Duodenal mucosa (tissue), 2 donors: ENCODE measurements around the gene HEXIM2.

ENCODE experiments used
- H3K27ac ChIP-seq: one replicate; pipeline ENCODE4 v1.7.0; 2013; ENCODE audit warnings: low read depth, low read length
- H3K27me3 ChIP-seq, 2 donors: one replicate each; pipeline ENCODE4 v1.7.0; 2013; ENCODE audit warnings: low read length in 2 of 2, control low read depth in 1 of 2; ENCODE audit not compliant: insufficient read depth in 2 of 2, control insufficient read depth in 1 of 2
- H3K36me3 ChIP-seq, 2 donors: one replicate each; pipeline ENCODE4 v1.7.0; 2013; ENCODE audit warnings: low read length in 2 of 2, control low read depth in 1 of 2; ENCODE audit not compliant: insufficient read depth in 2 of 2, control insufficient read depth in 1 of 2
- H3K4me1 ChIP-seq, 2 donors: one replicate each; pipeline ENCODE4 v1.7.0; 2013; ENCODE audit warnings: low read length in 2 of 2, control low read depth in 1 of 2; ENCODE audit not compliant: insufficient read depth in 2 of 2, control insufficient read depth in 1 of 2
- H3K4me3 ChIP-seq, 2 donors: one replicate each; pipeline ENCODE4 v1.7.0; 2013; ENCODE audit warnings: low read length in 2 of 2, low read depth in 1 of 2
- H3K9ac ChIP-seq, 2 donors: one replicate each; pipeline ENCODE4 v1.7.0; 2013; ENCODE audit warnings: low read length in 2 of 2, low read depth in 1 of 2
- H3K9me3 ChIP-seq, 2 donors: one replicate each; pipeline ENCODE4 v1.7.0; 2013; ENCODE audit warnings: low read length in 2 of 2, control low read depth in 1 of 2; ENCODE audit not compliant: control insufficient read depth in 1 of 2

The HEXIM2 gene

DNA sequence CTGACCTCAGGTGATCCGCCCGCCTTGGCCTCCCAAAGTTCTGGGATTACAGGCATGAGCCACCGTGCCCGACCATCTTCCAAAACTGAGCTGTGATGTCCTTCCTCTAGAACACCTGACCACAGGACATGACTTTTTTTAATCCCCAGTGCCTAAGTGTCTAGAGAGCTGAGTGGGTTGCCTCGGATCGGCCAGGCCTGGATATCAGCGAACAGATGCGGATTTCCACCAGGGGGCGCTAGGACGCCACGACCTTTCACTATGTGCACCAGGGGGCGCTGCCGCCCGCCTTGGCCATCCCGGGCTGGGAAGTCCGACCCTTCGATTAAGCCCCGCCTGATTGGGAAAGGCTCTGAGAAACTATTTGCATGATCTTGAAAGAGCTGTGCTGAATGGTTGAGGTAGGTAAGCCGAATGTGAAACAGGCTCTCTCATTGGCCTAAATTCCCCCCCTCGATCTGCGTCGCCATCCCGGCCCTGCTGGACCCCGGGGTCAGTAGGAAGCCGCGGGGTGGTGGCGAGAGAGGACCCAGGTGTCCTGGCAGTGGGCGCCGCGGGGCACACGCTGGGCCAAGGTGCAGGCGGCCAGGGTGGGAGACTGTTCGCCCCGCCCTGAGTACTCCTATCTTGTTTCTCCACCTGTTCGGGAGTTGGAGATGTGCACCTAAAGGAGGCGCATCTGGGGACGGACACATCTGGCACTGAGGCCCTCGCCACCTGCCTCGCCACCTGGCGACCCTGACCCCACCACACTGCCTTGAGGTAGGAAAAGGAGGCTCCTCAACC lies 26.3 kb upstream of the HEXIM2 start, which contains the start of gene ACBD4:
ACBD4 (plus strand) TSS at position 496 of the 786 bp plus-strand sequence. CDS start 458 bp downstream, outside the sequence.
- peaks cover 43 to 47% of the 10 kb centered on the region in 2 donors for H3K4me1 ChIP-seq
- no peaks in the 10 kb centered on the region for H3K9me3 ChIP-seq
- H3K27me3 ChIP-seq = no peaks in the 10 kb centered on the region
- H3K9ac ChIP-seq = peak within 1 kb of the TSS; percentile 86 to 97
- H3K4me3 ChIP-seq = peak within 1 kb of the TSS; percentile 88 to 91
- H3K36me3 ChIP-seq = peaks cover 0 to 9% of the 10 kb centered on the region in 2 donors
- H3K27ac ChIP-seq = peak within 1 kb of the TSS; percentile 68

DNA sequence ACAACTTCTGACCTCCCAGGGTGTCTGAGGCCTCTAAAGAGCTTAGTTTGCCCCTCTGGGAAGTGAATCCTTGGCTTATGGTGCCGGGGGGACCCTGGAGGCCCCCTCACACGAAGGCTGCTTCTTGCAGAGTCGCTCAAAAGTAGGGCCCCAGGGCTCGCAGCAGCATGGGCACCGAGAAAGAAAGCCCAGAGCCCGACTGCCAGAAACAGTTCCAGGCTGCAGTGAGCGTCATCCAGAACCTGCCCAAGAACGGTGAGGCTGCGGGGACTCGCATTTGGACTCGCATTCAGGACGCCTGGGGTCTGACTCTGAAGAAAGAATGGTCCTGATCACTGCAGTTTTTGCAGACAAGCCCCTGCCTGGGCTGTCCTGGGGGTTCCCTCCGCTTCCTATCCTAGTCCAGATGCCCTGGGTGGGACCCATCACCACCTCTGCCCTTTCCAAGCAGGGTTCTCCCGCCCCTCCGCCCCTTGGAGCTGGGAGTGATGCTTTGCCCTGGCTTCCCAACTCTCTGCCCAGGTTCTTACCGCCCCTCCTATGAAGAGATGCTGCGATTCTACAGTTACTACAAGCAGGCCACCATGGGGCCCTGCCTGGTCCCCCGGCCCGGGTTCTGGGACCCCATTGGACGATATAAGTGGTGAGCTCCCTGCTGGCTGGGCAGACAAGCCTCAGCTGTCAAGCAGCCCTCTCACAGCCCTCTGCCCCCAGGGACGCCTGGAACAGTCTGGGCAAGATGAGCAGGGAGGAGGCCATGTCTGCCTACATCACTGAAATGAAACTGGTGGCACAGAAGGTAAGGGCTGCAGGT lies 25.5 kb upstream of the HEXIM2 start:
- Histone ChIP-seq H3K27ac (peak overlapping the region; percentile 68), H3K4me3 (peak overlapping the region; percentile 88 to 91), H3K9me3 (no peaks in the 10 kb centered on the region), H3K9ac (peak overlapping the region; percentile 86 to 97), H3K27me3 (no peaks in the 10 kb centered on the region), H3K36me3 (peaks cover 0 to 9% of the 10 kb centered on the region in 2 donors), H3K4me1 (peaks cover 37 to 40% of the 10 kb centered on the region in 2 donors)

DNA sequence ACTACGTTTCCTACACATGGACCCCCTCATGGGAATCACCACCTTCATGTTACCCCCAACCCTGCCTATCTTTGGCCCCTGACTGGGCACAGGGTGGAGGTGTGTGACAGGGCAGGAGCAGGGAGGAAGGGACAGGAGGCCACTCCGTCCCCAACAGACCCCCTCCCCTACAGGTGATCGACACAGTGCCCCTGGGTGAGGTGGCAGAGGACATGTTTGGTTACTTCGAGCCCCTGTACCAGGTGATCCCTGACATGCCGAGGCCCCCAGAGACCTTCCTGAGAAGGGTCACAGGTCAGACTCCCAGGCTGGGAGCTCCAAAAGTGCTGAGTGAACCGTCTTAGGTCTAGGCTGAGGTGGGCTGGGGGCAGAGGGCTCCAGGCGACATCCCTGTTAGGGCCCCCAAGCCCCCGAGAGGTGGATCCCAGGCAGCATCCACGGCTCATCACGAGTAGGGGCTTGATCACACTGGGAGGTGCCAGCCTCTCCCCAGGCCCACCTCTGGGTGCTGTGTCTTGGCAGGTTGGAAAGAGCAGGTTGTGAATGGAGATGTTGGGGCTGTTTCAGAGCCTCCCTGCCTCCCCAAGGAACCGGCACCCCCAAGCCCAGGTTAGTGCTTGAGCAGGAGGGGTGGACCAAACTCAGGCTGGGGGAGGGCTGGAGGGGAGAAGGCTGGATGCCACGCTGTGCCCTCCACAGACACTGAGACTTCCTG lies 24.7 kb upstream of the HEXIM2 start:
- Histone ChIP-seq H3K4me3 (peak overlapping the region; percentile 88 to 91), H3K9ac (peak overlapping the region; percentile 63 to 86)

DNA sequence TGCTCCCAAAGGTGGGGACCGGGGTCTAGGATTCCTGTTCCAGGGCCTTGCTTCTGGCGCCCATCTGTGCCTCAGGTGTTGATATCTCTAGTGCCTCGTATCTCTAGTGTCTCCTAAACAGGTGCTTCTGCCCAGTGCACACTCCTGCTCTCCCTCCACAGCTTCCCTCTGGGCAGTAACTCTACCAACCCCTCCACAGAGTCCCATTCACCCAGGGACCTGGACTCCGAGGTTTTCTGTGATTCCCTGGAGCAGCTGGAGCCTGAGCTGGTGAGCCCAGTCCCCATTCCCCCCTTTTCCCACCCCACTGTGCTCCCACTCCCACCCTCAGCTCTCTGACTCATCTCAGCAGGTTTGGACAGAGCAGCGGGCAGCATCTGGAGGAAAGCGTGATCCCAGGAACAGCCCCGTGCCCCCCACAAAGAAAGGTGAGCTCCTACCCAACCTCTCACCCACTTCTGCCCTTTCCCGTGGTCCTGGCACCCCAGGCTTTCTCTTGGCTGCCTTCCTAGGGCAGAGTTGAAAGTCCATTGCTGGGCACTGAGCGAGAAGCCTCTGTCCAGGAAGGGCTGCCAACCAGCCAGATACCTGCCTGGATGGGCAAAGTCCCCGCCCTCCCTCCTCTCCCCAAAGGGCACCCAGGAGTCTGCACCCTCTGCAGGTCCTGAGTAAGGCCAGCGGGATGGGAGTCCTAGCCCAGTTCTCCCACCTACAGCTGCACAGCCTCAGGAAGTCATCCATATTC lies 23.9 kb upstream of the HEXIM2 start:
- Histone ChIP-seq H3K4me1 (peaks cover 29% of the 10 kb centered on the region in 2 donors), H3K4me3 (peak overlapping the region; percentile 43 to 91), H3K9ac (peak overlapping the region; percentile 58 to 86), H3K27ac (peak overlapping the region; percentile 78), H3K27me3 (no peaks in the 10 kb centered on the region), H3K9me3 (no peaks in the 10 kb centered on the region), H3K36me3 (peaks cover 0 to 9% of the 10 kb centered on the region in 2 donors)

More for the DNA sequence above, 24.7 kb upstream of the HEXIM2 start:
- peak overlapping the region; percentile 23 for H3K27ac ChIP-seq
- H3K27me3 ChIP-seq = no peaks in the 10 kb centered on the region
- H3K9me3 ChIP-seq = no peaks in the 10 kb centered on the region
- H3K4me1 ChIP-seq = peaks cover 29 to 32% of the 10 kb centered on the region in 2 donors
- H3K36me3 ChIP-seq = peaks cover 0 to 9% of the 10 kb centered on the region in 2 donors

DNA sequence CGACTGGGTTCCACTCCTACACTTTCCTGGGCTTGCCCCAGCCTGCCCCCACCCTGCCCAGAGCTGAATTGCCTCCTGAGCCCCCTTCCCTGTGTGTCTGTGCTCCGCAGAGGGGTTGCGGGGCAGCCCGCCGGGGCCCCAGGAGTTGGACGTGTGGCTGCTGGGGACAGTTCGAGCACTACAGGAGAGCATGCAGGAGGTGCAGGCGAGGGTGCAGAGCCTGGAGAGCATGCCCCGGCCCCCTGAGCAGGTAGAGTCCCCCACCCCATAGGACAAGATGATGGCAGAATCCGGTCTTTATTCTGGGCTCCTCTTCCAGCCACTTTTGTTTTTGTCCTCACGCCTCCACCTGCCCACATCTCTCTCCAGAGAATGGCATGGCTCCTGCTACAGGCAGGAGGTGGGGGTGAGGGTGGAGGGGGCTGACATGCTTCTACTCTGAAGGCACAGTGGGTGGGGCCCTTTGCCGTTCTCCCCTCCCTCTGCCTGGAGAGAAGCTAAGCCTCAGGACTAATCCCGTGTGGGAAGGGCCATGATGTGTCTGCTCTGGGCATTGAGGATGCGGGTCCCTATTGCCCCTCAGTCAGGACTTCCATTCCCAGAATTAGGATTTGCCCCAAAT lies 22.7 kb upstream of the HEXIM2 start:
- Histone ChIP-seq H3K9me3 (no peaks in the 10 kb centered on the region), H3K4me1 (peaks cover 25 to 27% of the 10 kb centered on the region in 2 donors), H3K4me3 (no peak overlapping the region), H3K36me3 (peaks cover 0 to 9% of the 10 kb centered on the region in 2 donors), H3K9ac (no peak overlapping the region), H3K27me3 (no peaks in the 10 kb centered on the region), H3K27ac (no peak overlapping the region)

DNA sequence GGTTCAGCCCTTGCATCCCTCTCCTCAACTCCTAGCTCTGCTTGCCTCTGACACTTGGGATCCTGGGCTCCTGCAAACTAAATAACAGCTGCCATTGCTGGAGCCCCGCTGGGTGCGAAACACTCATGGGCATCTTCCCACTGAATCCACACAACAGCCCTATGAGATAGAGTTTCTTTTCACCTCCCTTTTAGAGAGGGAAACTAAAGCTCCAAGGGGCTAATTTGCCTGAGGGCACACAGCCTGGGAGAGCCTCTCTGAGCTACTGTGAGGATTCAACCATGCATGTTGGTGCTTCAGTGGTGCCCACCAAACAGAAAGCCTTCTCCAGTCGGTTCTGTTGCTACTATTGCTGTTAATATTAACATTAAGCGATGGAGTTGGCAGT lies 22.1 kb upstream of the HEXIM2 start:
- Histone ChIP-seq H3K36me3 (peaks cover 0 to 9% of the 10 kb centered on the region in 2 donors), H3K9ac (no peak overlapping the region), H3K9me3 (no peaks in the 10 kb centered on the region), H3K4me3 (no peak overlapping the region), H3K4me1 (peaks cover 25 to 28% of the 10 kb centered on the region in 2 donors), H3K27me3 (no peaks in the 10 kb centered on the region), H3K27ac (no peak overlapping the region)

DNA sequence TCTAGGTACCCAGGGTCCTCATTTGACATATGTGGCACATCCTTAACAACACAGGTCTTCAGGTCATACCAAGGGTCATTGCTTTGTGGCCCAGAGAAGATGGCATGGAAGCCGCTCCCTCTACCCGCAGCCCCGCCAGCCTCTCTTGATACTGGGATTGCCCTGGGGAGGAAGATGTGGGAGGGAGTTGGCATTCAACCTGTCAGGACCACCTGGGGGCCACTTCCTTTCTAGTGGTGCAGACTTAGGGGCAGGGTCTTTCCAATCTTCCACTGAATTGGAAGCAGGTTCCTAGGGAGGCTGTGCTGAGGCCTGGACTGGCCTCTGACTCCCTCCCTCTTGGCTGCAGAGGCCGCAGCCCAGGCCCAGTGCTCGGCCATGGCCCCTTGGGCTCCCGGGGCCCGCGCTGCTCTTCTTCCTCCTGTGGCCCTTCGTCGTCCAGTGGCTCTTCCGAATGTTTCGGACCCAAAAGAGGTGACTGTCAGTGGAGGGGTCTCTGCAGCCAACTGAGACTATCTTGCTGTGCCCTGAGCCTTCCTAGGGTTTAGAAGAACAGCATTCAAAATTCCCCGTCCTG lies 18.5 kb upstream of the HEXIM2 start:
- H3K27ac ChIP-seq = peak overlapping the region; percentile 73
- no peaks in the 10 kb centered on the region for H3K9me3 ChIP-seq
- no peak overlapping the region for H3K4me3 ChIP-seq
- H3K27me3 ChIP-seq = no peaks in the 10 kb centered on the region
- H3K4me1 ChIP-seq = peaks cover 25 to 26% of the 10 kb centered on the region in 2 donors
- peaks cover 0 to 6% of the 10 kb centered on the region in 2 donors for H3K36me3 ChIP-seq
- peak overlapping the region in 1 of 2 donors; percentile 70 for H3K9ac ChIP-seq

DNA sequence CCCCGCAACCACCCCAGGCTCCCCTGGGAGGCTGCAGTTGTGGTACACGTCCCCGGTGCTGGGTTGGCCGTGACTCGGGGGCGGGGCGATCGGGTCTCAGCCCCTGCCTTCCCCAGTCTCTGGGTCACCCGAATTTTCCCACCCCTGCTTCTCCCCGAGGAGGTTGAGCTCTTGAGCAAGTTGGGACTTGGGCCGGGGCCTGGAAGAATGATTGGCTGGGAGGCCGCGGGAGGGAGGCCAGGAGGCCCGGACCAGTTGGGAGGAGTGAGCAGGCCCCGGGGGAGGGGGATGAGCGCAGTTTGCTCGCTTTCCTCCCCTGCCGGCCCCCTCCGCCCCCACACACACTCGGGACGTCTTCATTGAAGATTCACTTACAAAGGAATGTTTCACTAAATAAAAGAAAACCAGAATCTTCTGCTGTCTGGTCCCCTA lies 17.9 kb upstream of the HEXIM2 start:
- Histone ChIP-seq H3K4me3 (peak overlapping the region; percentile 64 to 66), H3K4me1 (peaks cover 25 to 26% of the 10 kb centered on the region in 2 donors), H3K27me3 (no peaks in the 10 kb centered on the region), H3K9me3 (no peaks in the 10 kb centered on the region), H3K9ac (peak overlapping the region; percentile 57 to 70), H3K36me3 (peaks cover 0 to 4% of the 10 kb centered on the region in 2 donors), H3K27ac (peak overlapping the region; percentile 73)
